ENCODE results near the gene CST4.

- TF ChIP-seq ARNTL (CRISPR knock-in tag; IDR thresholded peaks at IDR 0.05; ENCODE audit: borderline replicate concordance, low read depth) = no peak
- TF ChIP-seq CREB5 (CRISPR knock-in tag; IDR thresholded peaks at IDR 0.05; ENCODE audit: low read depth) = no peak
- TF ChIP-seq, protein P1, sequence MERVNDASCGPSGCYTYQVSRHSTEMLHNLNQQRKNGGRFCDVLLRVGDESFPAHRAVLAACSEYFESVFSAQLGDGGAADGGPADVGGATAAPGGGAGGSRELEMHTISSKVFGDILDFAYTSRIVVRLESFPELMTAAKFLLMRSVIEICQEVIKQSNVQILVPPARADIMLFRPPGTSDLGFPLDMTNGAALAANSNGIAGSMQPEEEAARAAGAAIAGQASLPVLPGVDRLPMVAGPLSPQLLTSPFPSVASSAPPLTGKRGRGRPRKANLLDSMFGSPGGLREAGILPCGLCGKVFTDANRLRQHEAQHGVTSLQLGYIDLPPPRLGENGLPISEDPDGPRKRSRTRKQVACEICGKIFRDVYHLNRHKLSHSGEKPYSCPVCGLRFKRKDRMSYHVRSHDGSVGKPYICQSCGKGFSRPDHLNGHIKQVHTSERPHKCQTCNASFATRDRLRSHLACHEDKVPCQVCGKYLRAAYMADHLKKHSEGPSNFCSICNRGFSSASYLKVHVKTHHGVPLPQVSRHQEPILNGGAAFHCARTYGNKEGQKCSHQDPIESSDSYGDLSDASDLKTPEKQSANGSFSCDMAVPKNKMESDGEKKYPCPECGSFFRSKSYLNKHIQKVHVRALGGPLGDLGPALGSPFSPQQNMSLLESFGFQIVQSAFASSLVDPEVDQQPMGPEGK (CRISPR knock-in tag; IDR thresholded peaks at IDR 0.05; ENCODE audit: borderline replicate concordance) = no peak
- TF ChIP-seq ZFP30 (CRISPR knock-in tag; IDR thresholded peaks at IDR 0.05) = no peak
- TF ChIP-seq RARB (CRISPR knock-in tag; IDR thresholded peaks at IDR 0.05) = no peak
- no peak for TF ChIP-seq ESRRG (CRISPR knock-in tag; IDR thresholded peaks at IDR 0.05)
- no peak for TF ChIP-seq CSDC2 (CRISPR knock-in tag; IDR thresholded peaks at IDR 0.05)
- no peak for TF ChIP-seq ZC3H10 (CRISPR knock-in tag; IDR thresholded peaks at IDR 0.05)
- TF ChIP-seq ZFP3 (CRISPR knock-in tag; IDR thresholded peaks at IDR 0.05) = no peak
- TF ChIP-seq ZNF8 (CRISPR knock-in tag; IDR thresholded peaks at IDR 0.05) = no peak
- no peak for TF ChIP-seq BACH2 (CRISPR knock-in tag; IDR thresholded peaks at IDR 0.05; ENCODE audit: borderline replicate concordance)
- no peak for TF ChIP-seq POU6F1 (CRISPR knock-in tag; IDR thresholded peaks at IDR 0.05; ENCODE audit: borderline replicate concordance, low read depth)
- TF ChIP-seq GLIS3 (CRISPR knock-in tag; IDR thresholded peaks at IDR 0.05) = no peak
These were observed 37.7 kb downstream of the CST4 start for GRCh38 chr20:23651117-23651516.

Data from SK-N-SH treated with all-trans-retinoic acid at 6 μM for 48 hours (cell line).